ENCODE results near the gene SYNGR1.

SYNGR1 gene

DNA sequence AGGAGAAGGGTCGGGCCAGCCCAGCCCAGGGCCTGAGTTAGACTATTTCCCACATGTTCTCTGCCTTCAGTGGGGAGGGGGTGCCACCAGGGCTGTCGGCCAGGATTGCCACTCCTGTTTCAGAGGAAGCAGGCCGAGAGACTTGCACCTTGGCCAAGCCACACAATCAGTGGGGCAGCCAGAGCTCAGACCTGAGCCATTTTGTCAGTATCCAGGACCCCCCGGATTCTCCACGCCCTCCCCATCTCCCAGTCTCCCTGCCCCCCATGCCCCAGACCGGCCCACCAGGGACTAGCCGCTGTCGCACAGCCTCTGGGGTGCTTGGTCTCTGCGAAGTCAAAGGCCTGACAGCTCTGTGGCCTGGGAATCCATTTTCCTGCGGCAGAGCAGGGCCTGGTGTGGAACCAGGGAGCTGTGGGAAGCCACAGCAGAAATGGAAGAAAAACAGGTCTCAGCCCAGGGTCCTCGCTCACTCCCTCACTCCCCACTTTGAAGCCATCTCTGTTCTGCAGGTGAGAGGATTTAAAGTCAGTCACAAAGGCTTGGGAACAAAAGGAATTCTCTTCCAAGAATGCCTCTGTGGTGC is 81.5 kb downstream of the SYNGR1 start:
- no peak for DNase-seq (ENCODE audit: low spot score)

DNA sequence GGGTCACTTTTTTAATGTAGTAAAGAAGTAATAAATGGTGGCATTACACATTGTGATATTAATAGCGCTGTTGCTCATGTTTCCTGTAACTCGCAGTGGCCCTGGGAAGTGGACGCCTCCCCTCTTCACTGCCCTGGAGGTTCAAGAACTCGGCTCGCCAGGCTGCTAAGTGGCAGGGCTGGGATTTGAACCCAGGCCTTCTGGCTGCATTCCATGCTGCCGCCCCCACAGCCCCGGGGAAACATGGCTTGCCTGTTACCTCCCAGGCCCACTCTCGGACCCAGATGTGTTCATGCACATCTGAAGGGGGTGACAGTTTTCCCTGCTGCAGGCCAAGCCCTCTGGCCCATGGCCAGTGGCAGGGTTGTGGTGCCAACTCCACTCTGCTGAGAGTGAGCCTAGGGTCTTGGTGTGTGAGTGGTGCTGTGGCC is 82.0 kb downstream of the SYNGR1 start:
- DNase-seq (ENCODE audit: low spot score): no peak

DNA sequence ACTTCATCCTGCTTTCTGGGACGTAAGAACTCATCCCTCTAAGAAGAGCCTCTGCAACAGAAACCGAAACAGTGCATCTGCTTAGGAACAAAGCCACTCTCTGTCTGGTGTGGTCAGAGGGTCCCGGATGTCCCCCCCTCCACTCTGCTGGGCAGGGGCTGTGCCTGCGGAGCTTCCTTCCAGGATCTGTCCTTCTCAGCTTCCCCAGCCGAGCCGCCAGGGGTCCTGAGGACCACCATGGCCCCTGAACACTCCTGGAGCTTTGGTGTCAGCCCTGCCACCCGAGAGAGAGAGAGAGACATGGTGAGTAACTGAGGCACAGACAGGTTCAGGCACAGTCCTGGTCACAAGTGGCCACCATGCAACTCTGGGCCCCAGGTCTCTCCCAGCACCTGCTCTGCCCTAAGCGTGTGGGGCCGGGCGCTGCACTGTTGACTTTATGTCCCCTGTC is 82.6 kb downstream of the SYNGR1 start:
- no peak for DNase-seq (ENCODE audit: low spot score)

DNA sequence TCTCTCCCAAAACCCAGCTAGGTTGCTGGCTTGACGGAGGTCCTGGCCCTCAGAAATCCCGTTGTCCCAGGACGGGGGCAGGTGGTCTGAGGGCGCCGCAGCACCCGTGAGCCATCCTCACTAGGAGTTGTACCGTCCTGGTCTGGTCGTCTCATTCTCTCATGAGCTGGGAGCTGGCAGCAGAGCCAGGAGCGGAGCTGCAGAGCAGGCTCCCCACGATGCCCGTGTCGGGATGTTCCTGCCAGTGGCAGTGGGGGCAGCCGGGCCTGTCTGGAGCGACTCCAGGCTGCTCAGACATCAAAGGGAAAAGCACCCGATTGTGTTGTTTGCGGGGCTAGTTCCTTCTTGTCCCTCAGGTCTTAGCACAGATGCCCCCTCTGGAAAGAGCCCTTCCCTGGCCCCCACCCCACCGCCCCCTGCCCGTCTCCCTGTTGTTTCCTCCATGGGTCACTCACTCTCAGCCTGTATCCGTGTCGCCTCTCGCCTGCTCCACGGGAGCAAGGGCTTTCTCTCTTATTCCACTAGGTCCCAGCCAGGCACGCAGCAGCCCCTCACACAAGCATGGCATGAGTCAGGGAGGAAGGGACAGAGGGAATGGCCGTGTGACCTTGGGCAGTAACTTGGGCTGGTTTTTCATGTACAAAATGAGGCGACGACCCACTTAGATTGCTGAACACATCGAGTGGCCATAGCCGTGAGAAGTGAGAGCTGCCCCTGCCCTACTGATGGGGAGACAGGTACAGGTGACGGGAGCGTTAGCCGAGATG is 83.9 kb downstream of the SYNGR1 start:
- DNase-seq (ENCODE audit: low spot score): no peak

DNA sequence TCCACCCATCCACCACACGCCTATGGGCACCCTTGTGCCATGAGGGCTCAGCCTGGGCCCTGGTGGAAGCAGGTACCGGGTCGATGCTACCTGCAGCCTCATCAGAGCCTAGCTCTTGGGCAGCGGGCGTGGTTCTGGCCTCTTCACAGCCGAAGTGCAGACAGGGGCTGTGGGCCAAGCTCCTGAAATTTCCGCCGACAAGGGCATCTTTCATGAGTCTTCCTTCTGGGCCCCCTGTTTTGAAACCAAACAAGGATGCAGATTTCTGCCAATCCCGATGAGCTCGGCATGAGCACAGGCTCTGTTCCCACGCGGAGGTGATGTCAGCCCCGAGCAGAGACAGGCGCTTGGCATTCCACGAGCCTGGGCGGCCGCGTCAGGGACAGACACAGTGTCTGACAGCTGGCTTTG is 84.5 kb downstream of the SYNGR1 start:
- DNase-seq (ENCODE audit: low spot score): no peak

DNA sequence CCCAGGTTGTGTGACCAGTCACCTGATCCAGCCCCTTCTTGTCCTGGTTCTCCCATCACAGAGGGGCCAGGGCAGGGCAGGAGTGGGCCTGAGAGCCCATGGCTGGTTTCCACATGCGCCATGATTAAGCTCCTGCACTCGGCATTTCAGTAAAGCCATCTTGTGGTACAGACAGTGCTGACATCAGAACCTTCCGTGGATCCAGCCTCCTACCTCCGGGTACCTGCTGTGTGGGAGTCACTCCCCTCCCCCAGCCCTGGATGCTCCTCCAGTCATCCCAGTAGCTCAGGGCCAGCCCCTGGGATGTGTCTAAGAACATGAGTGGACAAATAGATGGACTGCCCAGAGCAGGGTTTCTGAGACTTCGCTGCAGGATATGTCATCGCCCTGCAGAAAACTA is 84.9 kb downstream of the SYNGR1 start:
- DNase-seq (ENCODE audit: low spot score): no peak

All from HuH-7 (cell line).